Fibroblast of the conjunctiva (primary cell): ENCODE results near the gene CSTPP1.
A peak's percentile ranks its signal among the peaks of the same experiment; 100 is the strongest.
"Not testable (repeated sequence)": the region's sequence is repeated elsewhere in the genome, so short reads cannot be mapped to it uniquely, and the experiment has no call there.

Source experiments
- DNase-seq: peaks from one replicate; pipeline ENCODE4 v3.0.0-alpha.2; 2010; ENCODE audit warnings: low read depth

Gene CSTPP1

DNA sequence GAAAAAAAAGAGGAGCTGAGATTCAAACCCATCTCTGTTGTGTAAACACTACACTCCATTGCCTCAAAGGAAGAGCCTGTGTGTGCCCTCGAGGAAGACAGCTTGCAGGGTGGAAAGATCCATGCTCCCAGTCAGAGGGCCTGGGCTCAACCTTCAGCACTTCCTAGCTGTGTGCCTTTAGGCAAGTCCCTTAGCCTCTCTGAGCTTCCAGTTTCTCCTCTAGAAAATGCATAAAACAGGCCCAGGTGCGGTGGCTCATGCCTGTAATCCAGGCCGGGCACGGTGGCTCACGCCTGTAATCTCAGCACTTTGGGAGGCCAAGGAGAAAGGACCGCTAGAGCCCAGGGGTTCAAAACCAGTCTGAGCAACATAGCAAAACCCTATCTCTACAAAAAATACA, 244.7 kb downstream of the CSTPP1 start:
- DNase-seq: no peak

DNA sequence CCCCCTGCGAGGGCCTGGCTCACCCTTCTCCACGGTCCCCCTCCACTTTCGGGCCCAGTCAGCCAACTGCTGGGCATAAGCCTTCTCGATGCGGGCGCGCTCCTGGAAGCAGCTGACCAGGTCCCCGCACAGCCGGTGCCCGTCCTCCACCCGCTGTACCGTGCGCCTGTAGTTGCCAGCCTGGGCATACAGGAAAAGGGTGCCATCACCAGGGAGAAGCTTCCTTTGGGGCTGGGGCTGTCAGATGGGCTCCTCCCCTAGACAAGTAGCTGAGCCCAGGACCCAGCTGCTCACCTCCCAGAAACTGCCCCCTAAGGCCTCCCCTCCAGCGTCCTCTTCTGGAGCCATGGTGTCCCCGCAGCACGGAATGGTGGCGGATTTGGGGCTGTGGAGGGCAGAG, 245.8 kb downstream of the CSTPP1 start:
- DNase-seq: no peak

DNA sequence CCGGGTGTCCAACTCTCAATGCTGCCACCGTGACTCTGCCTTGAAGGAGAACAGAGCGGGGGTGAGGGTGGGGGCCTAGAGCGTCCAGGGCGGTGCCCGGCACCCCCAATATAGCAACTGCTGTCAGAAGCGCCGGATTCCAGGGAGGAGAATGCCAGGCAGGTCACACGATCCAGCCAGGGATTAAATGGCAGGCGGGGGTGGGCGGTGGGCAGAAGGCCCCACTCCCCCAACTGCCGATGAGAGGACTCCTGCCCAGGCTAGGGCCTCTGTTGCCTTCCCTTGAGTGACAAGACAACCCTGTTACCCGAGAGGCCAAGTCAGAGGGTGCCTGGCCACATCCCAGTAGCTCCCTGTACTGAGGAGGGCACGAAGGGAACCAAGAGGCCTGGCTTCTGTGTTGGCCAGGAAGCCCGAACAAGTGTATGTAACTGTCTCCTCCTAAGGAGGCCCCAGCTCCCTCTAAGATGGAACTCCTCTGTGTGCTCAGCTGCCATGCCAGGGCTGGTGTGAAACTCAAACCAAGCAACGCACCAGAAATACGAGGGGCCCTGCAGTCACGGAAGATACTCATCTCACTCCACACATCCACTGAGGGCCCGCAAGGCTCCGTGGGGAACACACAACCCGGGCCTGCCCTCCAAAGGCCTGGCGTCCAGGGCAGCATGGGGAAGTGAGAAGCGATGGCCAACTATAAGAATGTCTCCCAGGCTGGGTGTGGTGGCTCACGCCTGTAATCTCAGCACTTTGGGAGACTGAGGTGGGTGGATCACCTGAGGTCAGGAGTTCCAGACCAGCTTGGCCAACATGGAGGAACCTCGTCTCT, 246.7 kb downstream of the CSTPP1 start:
- no peak for DNase-seq

DNA sequence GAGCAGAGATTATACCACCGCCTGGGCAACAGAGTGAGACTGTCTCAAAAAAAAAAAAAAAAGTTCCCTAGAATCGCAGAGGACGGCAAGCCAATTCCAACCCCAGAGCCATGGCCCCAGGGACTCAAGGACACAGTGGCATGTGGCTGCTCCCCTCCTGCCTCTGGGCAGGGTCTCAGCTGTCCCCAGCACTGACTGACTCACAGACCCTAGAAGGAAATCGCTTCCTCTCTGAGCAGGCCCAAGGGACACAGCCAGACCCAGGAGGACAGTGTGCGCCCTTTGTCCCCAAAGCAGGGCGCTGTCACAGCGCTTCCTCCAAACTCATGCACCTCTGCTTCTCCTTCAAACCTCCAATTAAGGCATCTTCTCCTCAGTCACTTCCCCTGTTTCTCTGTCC, 247.4 kb downstream of the CSTPP1 start:
- no peak for DNase-seq

DNA sequence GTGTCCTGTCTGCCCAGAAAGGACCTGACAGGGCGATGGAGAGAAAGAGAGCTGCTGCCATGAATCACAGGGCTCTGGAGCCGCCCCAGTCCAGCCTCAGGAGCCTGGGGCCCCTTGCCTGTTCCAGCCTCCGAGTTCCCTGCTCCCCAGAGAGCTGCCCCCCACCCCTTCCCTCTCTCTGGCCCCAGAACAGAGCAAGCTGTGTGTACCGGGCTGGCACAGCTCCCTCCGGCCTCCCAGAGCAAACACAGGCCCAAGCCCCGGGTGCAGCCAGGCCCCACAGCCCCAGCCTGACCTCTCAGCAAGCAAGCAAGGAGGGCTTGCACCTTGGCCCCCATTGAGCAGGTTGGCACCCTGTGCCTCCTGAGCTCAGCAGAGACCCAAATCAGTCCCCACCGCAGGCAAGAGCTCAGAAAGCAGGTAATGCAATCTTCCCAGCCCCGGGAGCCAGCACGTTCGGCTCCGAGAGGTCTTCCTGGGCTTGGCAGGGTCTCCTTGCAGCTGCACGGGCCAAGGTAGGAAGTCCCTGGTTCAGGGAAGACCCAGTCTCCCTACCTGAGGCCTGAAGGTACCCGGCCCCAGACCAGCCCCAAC, 248.2 kb downstream of the CSTPP1 start:
- DNase-seq: no peak

DNA sequence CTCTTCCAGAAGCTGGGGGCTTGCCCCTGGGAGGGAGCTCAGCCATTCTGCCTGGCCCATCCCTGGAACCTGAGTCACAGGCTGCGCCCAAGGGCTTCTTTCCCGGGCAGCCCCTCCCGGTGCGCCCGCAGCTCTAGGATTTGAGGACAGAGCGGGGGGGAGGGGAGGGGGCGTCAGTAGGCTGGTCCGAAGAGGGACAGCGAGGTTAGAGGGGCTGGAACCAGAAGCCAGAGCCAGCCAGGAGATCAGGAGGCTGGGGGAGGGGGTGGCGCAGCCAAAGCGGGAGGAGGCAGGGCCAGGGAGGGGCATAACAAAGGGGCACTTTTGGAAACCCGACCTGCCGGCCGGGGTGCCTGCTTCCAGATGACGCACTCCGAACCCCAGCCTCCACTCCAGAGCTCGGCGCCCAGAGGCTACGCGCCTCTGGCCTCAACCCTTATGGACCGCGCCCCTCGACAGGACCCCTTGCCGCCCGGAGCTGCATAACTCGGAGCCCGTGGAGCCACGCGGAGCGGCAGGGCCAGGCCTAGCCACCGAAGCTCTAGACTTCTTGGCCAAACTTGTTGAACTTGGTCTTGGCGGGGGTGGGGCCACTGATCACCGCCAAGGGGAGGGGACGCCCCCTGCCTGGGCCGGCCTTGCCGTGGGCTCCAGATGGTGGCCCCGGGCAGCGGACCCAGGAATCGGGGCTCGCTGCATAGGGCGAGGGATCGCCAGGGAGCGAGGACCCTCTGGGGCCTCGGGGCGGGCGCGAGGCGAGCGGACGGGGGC, 248.9 kb downstream of the CSTPP1 start:
- no peak for DNase-seq

DNA sequence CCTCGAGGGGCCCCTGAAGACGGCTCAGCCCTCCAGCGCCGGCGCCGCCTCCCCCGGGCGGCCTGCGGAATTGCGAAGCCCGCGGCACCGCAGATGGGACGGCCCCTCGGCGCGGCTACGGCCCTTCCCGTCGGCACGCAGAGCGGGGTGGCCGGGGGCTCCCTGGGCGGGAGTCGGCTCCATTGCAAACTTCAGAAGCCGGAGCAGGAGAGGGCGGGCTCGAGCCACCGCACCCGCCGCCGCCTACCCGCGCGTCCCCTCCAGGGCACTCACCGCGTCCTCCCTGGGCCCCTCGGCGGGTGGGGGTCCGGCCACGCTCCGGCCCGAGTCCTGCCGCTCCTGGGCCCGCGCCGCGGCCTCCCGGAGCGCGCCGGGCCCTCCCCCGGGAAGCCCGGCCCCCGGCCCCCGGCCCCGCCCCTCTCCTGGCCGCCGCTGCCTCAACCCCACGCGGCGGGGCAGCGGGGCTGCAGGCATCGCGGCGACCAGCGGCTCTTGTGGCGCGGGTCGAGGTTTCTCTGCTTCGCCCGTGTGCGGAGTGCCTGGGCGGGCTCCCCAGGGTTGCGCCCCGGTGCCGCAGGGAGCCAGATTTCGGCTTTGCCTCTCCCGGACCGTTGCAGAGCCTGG, 249.6 kb downstream of the CSTPP1 start, which contains the start of gene PACSIN3:
PACSIN3 (minus strand) TSS at position 359 of the 624 bp plus-strand sequence. CDS start 3,707 bp downstream, outside the sequence.
- no peak for DNase-seq

DNA sequence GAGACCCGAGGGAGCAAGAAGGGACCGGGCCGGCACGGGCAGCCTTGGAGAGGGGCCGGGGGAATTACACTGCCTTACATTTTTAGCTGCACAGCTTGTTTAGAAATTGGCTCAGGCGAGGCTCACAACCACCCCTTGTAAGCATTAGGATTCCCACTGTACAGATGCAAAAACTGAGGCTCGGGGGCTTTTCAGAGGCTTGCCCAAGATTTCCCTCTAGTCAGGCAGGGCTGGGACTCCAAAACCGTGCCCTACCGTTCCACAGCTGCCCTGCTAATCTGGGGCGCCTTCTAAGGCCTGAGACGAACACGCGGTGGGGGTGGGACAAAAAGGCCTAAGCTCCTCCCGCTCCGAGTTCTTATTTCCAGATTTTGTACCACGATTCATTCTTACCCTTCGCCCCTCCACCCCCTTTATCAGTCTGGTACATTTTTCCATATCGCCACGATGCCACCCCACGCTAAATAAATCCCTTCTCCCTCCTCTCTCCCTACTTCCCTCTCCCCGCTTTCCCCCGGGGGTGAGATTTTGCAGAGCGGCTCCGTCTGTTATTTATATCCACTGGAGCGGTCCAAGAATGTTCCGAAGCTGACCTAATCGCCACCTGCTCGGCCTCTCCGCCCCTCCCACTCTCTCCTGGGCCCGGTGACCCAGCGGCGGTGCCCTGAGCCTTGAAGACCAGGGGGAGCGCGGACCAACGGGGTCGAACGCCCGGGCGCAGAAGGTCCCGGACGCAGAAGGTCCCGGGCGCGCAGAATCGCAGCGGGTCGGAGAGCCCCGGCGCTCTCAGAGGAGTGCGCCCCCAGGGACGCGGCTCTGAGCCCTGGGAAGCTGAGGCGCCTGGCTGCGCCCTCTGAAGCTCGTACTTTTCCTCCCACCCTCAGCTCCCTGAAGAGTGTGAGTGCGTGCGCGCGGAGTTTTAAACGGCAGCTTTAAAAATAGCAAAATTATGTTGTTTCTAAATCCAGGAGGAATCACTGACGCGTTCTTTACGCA, 250.4 kb downstream of the CSTPP1 start:
- no peak for DNase-seq

DNA sequence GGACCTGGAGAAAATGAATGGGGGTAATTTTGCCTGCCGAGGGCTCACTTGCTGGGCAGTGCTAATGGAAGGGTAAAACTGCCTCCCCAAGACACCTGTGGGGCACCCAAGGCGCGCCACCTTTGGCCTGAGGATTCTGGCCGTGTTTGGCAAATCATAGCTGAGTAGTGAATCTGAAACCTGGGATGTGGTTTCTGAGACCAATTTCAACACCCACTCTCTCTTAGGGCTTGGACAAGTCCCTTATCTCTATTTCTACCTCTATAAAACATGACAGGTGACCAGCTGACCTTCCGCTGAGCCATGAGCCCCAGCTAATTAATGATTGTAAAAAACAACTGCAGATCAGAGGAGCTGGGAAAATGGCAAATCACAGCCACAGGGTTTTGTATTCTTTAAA, 251.2 kb downstream of the CSTPP1 start:
- DNase-seq: no peak

DNA sequence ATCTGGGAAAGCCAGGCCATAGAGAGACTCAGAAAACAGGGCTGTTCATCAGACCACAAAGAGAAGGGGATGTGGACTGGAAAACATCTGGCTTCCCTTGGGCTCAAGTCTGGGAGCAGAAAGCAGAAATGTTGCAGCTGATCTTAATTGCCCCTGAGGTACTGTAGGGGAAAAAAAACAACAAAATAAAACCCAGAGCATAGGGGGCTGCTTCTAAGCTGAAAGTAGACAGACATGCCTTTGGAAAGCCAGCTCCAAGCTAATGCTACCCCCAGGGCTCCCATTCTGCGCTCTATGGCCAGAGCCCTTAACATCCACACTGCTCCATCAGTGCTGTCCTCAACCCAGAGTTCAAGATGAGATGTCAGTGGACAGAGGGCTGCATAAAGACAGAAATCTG, 251.7 kb downstream of the CSTPP1 start:
- no peak for DNase-seq

DNA sequence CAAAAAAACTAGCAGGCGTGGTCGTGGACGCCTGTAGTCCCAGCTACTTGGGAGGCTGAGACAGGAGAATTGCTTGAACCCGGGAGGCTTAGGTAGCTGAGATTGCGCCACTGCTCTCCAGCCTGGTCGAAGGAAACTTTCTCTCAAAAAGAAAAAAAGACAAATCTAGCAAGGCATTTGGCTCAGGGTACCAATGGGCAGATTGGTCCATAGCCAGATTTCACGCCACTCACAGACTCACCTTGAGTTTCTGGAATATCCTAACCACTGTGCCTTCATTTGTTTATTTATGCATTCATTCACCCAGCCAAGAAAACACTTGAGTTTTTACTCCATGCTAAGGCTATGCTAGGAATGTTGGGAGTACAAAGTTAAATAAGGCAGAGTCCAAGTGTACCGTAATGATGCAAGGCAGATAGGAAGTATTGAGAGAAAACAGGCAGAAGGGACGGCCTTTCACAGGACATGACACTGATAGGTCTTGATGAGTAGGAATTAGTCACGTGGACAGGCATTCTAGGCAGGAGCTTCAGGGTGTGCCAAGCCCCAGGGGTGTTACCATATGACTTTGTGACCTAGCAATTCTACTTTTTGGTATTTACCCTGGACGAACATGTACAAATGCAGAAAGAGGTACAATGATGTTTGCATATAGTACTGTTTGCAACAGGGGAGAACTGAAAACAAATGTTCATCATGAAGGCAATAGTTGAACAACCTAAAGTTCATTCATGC, 252.7 kb downstream of the CSTPP1 start:
- DNase-seq: peak; percentile 72

DNA sequence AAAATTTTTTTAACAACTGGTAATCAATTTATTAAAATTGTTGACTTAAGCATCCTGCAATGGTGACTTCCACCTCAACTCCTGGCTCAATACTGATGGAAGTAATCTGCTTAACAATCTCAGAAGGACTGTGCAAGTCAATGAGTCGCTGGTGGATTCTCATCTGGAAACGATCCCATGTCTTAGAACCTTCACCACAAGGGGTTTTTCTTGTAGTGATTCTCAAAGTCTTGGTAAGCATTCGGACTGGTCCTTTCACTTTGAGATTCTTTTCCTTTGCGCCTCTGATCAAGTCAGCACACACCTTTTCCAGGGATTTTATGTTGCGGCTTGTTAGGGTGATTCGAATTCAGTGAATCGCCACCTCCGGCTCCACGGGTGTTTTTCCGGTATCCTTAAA, 254.6 kb downstream of the CSTPP1 start:
- DNase-seq: not testable (repeated sequence)

DNA sequence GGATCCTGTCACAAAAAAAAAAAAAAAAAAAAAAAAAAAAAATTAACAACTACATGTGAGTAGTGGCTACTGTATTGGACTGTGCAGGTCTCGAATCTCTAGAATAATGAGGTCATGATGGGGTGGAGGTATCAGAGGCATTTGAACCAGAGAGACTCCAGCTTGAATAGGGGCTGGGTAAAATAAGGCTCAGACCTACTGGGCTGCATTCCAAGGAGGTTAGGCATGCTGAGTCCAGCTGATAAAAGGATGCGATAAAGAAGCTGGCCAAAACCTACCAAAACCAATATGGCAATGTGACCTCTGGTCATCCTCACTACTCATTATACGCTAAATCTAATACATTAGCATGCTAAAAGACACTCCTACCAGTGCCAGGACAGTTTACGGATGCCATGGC, 255.6 kb downstream of the CSTPP1 start:
- no peak for DNase-seq

DNA sequence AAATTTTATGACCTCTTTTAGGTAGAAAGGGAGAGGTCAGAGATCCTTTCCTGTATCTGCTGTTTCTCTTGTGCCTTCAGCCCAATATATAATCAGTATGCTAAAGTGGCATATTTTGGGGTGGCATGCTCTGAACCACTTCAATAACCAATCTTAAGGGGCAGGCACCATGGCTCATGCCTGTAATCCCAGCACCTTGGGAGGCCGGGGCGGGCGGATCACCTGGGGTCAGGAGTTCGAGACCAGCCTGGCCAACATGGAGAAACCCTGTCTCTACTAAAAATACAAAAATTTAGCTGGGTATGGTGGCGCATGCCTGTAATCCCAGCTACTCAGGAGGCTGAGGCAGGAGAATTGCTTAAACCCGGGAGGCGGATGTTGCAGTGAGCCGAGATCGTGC, 261.6 kb downstream of the CSTPP1 start:
- not testable (repeated sequence) for DNase-seq

DNA sequence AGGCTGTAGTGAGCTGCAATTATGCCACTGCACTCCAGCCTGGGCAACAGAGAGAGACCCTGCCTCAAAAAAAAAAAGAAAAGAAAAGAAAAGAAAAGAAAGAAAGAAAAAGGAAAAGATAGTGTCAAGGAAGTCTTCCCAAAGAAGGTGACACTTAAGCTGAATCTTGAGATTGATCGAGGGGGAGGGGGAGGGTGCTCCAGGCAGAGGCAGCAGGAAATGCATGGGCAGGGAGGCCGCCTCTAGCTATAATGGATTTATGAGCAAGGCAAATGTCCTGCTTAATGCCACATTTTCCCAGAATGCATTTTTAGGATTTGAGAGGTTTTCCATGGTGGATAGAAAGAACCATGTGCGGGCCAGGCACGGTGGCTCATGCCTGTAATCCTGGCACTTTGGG, 264.5 kb downstream of the CSTPP1 start:
- DNase-seq: no peak

DNA sequence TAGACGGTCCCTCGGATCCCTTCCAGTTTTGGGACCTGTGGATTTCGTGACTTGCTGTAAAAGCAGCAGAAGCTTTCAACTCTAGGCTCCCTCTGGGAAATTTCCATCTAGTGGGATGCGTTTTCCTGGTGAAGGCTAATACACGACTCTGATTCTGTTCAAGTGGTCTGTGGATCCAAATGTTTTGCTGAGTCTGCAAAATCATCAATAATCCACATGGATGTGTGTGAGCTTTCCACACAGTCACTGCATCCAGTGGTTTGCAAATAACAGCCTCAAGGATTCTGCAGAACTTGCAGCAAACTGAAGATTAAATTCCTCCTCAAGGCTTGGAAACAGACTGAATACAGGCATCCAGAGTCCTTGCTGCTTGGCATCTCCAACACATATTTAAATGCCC, 266.0 kb downstream of the CSTPP1 start:
- no peak for DNase-seq

DNA sequence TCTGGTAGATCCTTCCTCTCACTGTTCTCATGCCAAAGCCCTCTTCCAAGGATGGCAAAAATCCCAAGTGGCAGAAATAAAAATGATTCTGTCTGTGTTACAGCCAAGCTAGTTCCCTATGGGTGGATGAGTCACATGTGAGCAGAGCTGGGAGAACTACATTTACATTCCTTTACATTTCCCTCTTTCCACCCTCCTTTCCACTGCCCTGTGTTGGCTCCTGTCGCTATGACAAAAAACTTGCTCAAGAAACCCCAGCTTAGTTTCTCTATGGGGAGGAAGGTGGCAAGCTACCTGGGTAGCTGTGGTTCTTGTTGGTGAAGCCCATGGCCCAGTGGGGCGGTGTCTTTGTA, 268.1 kb downstream of the CSTPP1 start:
- DNase-seq: peak; percentile 64

DNA sequence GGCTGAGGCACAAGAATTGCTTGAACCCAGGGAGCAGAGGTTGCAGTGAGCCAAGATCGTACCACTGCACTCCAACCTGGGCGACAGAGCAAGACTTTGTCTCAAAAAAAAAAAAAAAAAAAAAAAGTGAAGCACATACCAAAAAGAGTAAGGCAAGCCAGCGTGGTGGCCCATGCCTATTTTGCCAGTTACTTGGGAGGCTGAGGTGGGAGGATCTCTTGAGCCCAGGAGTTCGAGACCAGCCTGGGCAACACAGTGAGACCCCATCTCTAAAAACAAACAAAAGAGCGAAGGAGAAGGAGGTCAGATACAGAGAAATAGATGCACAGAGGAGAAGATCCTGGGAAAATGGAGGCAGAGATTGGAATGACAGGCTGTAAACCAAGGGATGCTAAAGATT, 270.0 kb downstream of the CSTPP1 start:
- not testable (repeated sequence) for DNase-seq

DNA sequence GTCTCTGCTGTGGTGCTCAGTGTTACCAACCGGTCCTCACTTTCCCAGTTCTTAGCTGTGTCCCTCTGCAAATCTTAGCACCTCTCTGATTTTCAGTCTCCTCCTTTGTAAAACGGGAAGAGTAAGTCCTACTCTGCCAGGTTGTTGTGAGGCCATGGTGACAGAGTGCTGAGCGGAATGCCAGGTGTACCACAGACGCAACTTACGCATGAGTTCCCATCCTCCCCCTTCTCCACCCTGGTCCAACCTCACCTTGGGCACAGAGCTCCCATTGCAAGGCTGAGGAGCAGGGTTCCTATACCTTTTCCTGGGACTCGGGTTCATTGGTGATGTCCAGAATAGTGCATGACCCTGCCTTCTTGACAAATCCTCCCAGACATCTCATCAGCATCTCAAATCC, 270.9 kb downstream of the CSTPP1 start:
- no peak for DNase-seq

DNA sequence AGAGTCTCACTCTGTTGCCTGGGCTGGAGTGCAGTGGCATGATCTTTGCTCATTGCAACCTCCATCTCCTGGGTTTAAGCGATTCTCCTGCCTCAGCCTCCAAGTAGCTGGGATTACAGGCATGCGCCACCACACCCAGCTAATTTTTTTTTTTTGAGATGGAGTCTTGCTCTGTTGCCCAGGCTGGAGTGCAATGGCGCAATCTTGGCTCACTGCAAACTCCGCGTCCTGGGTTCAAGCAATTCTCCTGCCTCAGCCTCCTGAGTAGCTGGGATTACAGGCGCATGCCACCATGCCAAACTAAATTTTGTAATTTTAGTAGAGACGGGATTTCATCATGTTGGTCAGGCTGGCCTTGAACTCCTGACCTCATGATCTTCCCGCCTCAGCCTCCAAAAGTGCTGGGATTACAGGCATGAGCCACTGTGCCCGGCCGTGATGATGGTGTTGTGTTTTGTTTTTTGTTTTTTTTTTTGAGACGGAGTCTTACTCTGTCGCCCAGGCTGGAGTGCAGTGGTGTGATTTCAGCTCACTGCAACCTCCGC, 271.5 kb downstream of the CSTPP1 start:
- DNase-seq: not testable (repeated sequence)
